PC-3 (cell line): Measurements from ENCODE around the gene CD79A. TPM values are rescaled to one million over a fixed set of nuclear protein-coding genes. Genes with fewer than 3 reads are reported as not detected.

Source experiments
- ATAC-seq: fragments of 200-7000 bp; cut with Tn5 transposase; 2 replicates; pipeline ENCODE4 v1.9.1; 2020; ENCODE audit warnings: mild to moderate bottlenecking, moderate library complexity
- BruUV-seq: library from RNA; stranded (reverse); fragments of 400-500 nt; replicated peaks from 2 replicates; lab custom pipeline; 2021; lab: Mats Ljungman, UMichigan
- CTCF ChIA-PET: fragments of 300-600 bp; sonication (Branson Sonifier 250); formaldehyde crosslinking; loops from one replicate; lab custom pipeline; 2022; ENCODE audit warnings: antibody characterized with exemption; lab: Charles Lee
- POLR2A ChIA-PET: fragments of 300-600 bp; sonication (Branson Sonifier 250); formaldehyde crosslinking; loops from one replicate; lab custom pipeline; 2022; ENCODE audit warnings: antibody characterized with exemption; ENCODE audit not compliant: unreplicated experiment; lab: Charles Lee
- DNase-seq: peaks from one replicate; pipeline ENCODE4 v3.0.0-alpha.2; 2015
- H2AFZ ChIP-seq: fragments of 300-600 bp; sonication (generic); 2 replicates; pipeline ENCODE4 v1.6.0; 2016; ENCODE audit warnings: antibody characterized with exemption, low read length
- H3F3A ChIP-seq: fragments of 300-600 bp; sonication (generic); one replicate; pipeline ENCODE4 v1.6.0; 2017; ENCODE audit warnings: antibody characterized with exemption, low read length, control low read depth, mild to moderate bottlenecking; ENCODE audit not compliant: unreplicated experiment
- H3K27ac ChIP-seq: fragments of 300-600 bp; sonication (generic); 2 replicates; pipeline ENCODE4 v1.5.1; 2016; ENCODE audit warnings: mild to moderate bottlenecking, low read length
- H3K27me3 ChIP-seq: fragments of 300-600 bp; sonication (generic); 2 replicates; pipeline ENCODE4 v1.6.1; 2016; ENCODE audit warnings: low read length, mixed read lengths
- H3K36me3 ChIP-seq: fragments of 300-600 bp; sonication (generic); 2 replicates; pipeline ENCODE4 v1.6.1; 2016; ENCODE audit warnings: low read depth, mixed run types, low read length, mixed read lengths
- H3K4me1 ChIP-seq: fragments of 300-600 bp; sonication (generic); 2 replicates; pipeline ENCODE4 v1.5.1; 2016; ENCODE audit warnings: low read length; ENCODE audit not compliant: insufficient read depth
- H3K4me2 ChIP-seq: fragments of 300-600 bp; sonication (generic); 2 replicates; pipeline ENCODE4 v1.6.0; 2016; ENCODE audit warnings: low read length
- H3K4me3 ChIP-seq: fragments of 300-600 bp; sonication (generic); 2 replicates; pipeline ENCODE4 v1.5.1; 2016; ENCODE audit warnings: mild to moderate bottlenecking, low read length, mixed read lengths
- H3K79me2 ChIP-seq: fragments of 300-600 bp; sonication (generic); 2 replicates; pipeline ENCODE4 v1.6.1; 2017; ENCODE audit warnings: low read length, mixed read lengths
- H3K9ac ChIP-seq: fragments of 300-600 bp; sonication (generic); 2 replicates; pipeline ENCODE4 v1.6.0; 2016; ENCODE audit warnings: mild to moderate bottlenecking, low read length
- H3K9me2 ChIP-seq: fragments of 300-600 bp; sonication (generic); replicated peaks from 2 replicates; pipeline ENCODE4 v1.6.1; 2016; ENCODE audit warnings: mixed run types, low read length, mixed read lengths
- H3K9me3 ChIP-seq: fragments of 300-600 bp; sonication (generic); 2 replicates; pipeline ENCODE4 v1.6.1; 2016; ENCODE audit warnings: low read length, mixed read lengths
- H4K20me1 ChIP-seq: fragments of 300-600 bp; sonication (generic); 2 replicates; pipeline ENCODE4 v1.6.1; 2016; ENCODE audit warnings: low read length, mixed read lengths
- CTCF ChIP-seq: fragments of 300-600 bp; sonication (generic); conservative IDR thresholded peaks from 2 replicates; pipeline ENCODE4 v1.5.1; 2017; ENCODE audit warnings: antibody characterized with exemption, low read depth, mild to moderate bottlenecking, low read length
- EZH2 ChIP-seq: fragments of 300-600 bp; sonication (generic); IDR thresholded peaks from one replicate; pipeline ENCODE4 v1.6.1; 2017; ENCODE audit warnings: antibody characterized with exemption, mild to moderate bottlenecking, low read length; ENCODE audit not compliant: unreplicated experiment
- EZH2phosphoT487 ChIP-seq: fragments of 300-600 bp; sonication (generic); IDR thresholded peaks from 2 replicates; pipeline ENCODE4 v1.6.1; 2018; ENCODE audit warnings: mild to moderate bottlenecking, antibody characterized with exemption, low read length, borderline replicate concordance
- intact Hi-C: fragments of 100-400 bp; cut with micrococcal nuclease; formaldehyde crosslinking; loops from 2 replicates; pipeline ENCODE4 v1.9.0; 2023
- total RNA-seq: library from RNA; depleted of rRNA; stranded (reverse); fragments of >200 nt; gene quantifications from 2 replicates; pipeline ENCODE4 v1.2.3, GENCODE V29; 2014

Gene CD79A
- total RNA-seq, 1 experiment from 2014 or later, result 0.11 TPM

GRCh38 chr19:41868989-41869300 is 8.1 kb upstream of the CD79A start:
- no peaks in the 10 kb centered on the region for H3K4me1 ChIP-seq
- no TSS peak for BruUV-seq
- DNase-seq, result no peak
- H3K9me3 ChIP-seq, result no peaks in the 10 kb centered on the region
- peaks cover 55% of the 10 kb centered on the region for H3K36me3 ChIP-seq
- TF ChIP-seq CTCF (no peak), EZH2phosphoT487 (no peak), EZH2 (no peak)
- H4K20me1 ChIP-seq, result peaks cover 43% of the 10 kb centered on the region
- ChIA-PET CTCF (no interaction called here), POLR2A (no interaction called here)
- H3K27me3 ChIP-seq, result no peaks in the 10 kb centered on the region
- intact Hi-C loops, result no loop called here
- H2AFZ ChIP-seq, result no peak overlapping the region
- no peak overlapping the region for H3K9ac ChIP-seq
- ATAC-seq, result no peak
- no peak overlapping the region for H3K4me3 ChIP-seq
- no peaks in the 10 kb centered on the region for H3F3A ChIP-seq
- no peaks in the 10 kb centered on the region for H3K9me2 ChIP-seq
- H3K27ac ChIP-seq, result no peak overlapping the region
- no peak overlapping the region for H3K4me2 ChIP-seq
- H3K79me2 ChIP-seq, result peaks cover 31% of the 10 kb centered on the region

GRCh38 chr19:41869374-41869955 is 7.6 kb upstream of the CD79A start:
- H3K27ac ChIP-seq, result no peak overlapping the region
- intact Hi-C loops, result no loop called here
- ChIA-PET CTCF (no interaction called here), POLR2A (no interaction called here)
- no TSS peak for BruUV-seq
- no peak overlapping the region for H3K4me2 ChIP-seq
- no peaks in the 10 kb centered on the region for H3K4me1 ChIP-seq
- no peaks in the 10 kb centered on the region for H3F3A ChIP-seq
- no peak for DNase-seq
- TF ChIP-seq CTCF (no peak), EZH2phosphoT487 (no peak), EZH2 (no peak)
- no peaks in the 10 kb centered on the region for H3K9me3 ChIP-seq
- H3K9me2 ChIP-seq, result no peaks in the 10 kb centered on the region
- H2AFZ ChIP-seq, result no peak overlapping the region
- H4K20me1 ChIP-seq, result peaks cover 38% of the 10 kb centered on the region
- H3K27me3 ChIP-seq, result no peaks in the 10 kb centered on the region
- ATAC-seq, result no peak
- no peak overlapping the region for H3K4me3 ChIP-seq
- H3K79me2 ChIP-seq, result peaks cover 25% of the 10 kb centered on the region
- H3K36me3 ChIP-seq, result peaks cover 50% of the 10 kb centered on the region
- H3K9ac ChIP-seq, result no peak overlapping the region

GRCh38 chr19:41870401-41870873 is 6.6 kb upstream of the CD79A start:
- Histone ChIP-seq H3K9me3 (no peaks in the 10 kb centered on the region), H3K9ac (no peak overlapping the region), H4K20me1 (peaks cover 28% of the 10 kb centered on the region), H3K4me3 (no peak overlapping the region), H3F3A (no peaks in the 10 kb centered on the region), H3K4me2 (no peak overlapping the region), H3K27me3 (no peaks in the 10 kb centered on the region), H3K36me3 (peaks cover 41% of the 10 kb centered on the region), H3K9me2 (no peaks in the 10 kb centered on the region), H3K79me2 (peaks cover 16% of the 10 kb centered on the region), H2AFZ (no peak overlapping the region), H3K27ac (no peak overlapping the region), H3K4me1 (no peaks in the 10 kb centered on the region)
- no TSS peak for BruUV-seq
- ATAC-seq, result peak; percentile 26
- ChIA-PET CTCF (interaction anchor here (0.7 kb wide), 1 partner anchor 36 kb away, joined by 9 read pairs; no protein-coding TSS in a partner anchor), POLR2A (interaction anchor here (0.5 to 0.6 kb wide), 2 partner anchors 32 to 532 kb away, joined by 4 read pairs; no protein-coding TSS in a partner anchor)
- intact Hi-C loops, result loop anchor here (5.0 kb wide), 2 partner anchors 67 to 87 kb away; partner anchors contain the start of gene RABAC1
- DNase-seq, result peak; percentile 40
- no peak for TF ChIP-seq EZH2
- TF ChIP-seq EZH2phosphoT487, result no peak
- TF ChIP-seq CTCF, result no peak
